Measurements from ENCODE around the gene PCYOX1L. TPM values are rescaled to one million over a fixed set of nuclear protein-coding genes. Genes with fewer than 3 reads are reported as not detected.
A peak's percentile ranks its signal among the peaks of the same experiment; 100 is the strongest.

The PCYOX1L gene
- total and polyA plus RNA-seq, 10 donors: 5.4 to 13.0 (median 7.9) TPM

DNA sequence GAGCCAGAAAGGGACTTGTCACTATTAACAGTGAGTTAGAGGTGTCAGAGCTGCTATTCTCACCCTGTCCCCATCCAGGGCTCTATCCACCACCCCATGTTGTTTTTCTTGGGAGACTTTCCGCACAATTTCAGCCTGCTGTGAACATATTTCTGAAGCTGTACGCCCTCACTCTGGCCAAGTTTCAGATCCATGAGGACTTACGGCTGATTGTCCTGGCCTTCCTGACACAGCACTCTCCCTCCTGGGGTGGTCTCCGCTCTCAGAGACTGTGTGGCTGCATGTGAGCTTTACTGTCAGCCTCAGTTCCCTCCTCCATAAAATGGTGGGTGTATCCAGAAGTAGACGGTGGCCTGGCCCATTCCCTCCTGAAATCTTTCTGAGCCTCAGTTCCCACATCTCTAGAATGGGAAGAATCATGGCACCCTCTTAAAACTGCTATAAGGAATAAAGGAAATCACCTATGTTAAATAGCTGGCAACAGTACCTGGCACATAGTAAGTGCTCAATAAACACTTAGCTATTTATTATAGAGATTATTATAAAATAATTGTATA is 22.1 kb downstream of the PCYOX1L start:
- Histone ChIP-seq H3K4me1 (peaks cover 0 to 28% (median 12%) of the 10 kb centered on the region in 6 donors), H3K36me3 (no peaks in the 10 kb centered on the region), H3K27ac (peak overlapping the region in 2 of 8 donors; percentile 41 to 42), H3K27me3 (replicated peaks in 1 of 7) (peaks cover 0 to 18% (median 0%) of the 10 kb centered on the region in 7 donors), H3K9me3 (no peaks in the 10 kb centered on the region), H3K4me3 (no peak overlapping the region)
- TF ChIP-seq CTCF (IDR thresholded peaks at IDR 0.05 in 8 of 11, conservative IDR thresholded peaks at IDR 0.05 in 3 of 11) (no peak), POLR2A (IDR thresholded peaks at IDR 0.05) (no peak), POLR2AphosphoS5 (IDR thresholded peaks at IDR 0.05) (no peak)
- WGBS, 5 donors: 84 to 96% (median 91%) methylated on average over 5 of the region's 5 CpGs
- DNase-seq: no peak
- intact Hi-C loops (cut with DNase I; ENCODE audit: low total_unique reads): loop anchor here (5.0 kb wide), 1 partner anchor 187 kb away; no protein-coding TSS in a partner anchor

GRCh38 chr5:149380466-149381121 is 22.7 kb downstream of the PCYOX1L start:
- TF ChIP-seq POLR2AphosphoS5 (IDR thresholded peaks at IDR 0.05) (peak; percentile 5 to 30 (median 8)), POLR2A (IDR thresholded peaks at IDR 0.05) (no peak)
- no peak for DNase-seq
- Histone ChIP-seq H3K36me3 (no peaks in the 10 kb centered on the region), H3K4me1 (peaks cover 0 to 28% (median 12%) of the 10 kb centered on the region in 6 donors), H3K4me3 (no peak overlapping the region), H3K27ac (peak overlapping the region in 3 of 8 donors; percentile 24 to 56 (median 41)), H3K9me3 (no peaks in the 10 kb centered on the region), H3K27me3 (replicated peaks in 1 of 7) (peaks cover 0 to 18% (median 0%) of the 10 kb centered on the region in 7 donors)
- intact Hi-C loops (cut with DNase I; ENCODE audit: low total_unique reads): loop anchor here (5.0 kb wide), 1 partner anchor 187 kb away; no protein-coding TSS in a partner anchor
- 80 to 91% (median 84%) methylated on average over 12 to 16 of the region's 16 CpGs for WGBS, 5 donors

DNA sequence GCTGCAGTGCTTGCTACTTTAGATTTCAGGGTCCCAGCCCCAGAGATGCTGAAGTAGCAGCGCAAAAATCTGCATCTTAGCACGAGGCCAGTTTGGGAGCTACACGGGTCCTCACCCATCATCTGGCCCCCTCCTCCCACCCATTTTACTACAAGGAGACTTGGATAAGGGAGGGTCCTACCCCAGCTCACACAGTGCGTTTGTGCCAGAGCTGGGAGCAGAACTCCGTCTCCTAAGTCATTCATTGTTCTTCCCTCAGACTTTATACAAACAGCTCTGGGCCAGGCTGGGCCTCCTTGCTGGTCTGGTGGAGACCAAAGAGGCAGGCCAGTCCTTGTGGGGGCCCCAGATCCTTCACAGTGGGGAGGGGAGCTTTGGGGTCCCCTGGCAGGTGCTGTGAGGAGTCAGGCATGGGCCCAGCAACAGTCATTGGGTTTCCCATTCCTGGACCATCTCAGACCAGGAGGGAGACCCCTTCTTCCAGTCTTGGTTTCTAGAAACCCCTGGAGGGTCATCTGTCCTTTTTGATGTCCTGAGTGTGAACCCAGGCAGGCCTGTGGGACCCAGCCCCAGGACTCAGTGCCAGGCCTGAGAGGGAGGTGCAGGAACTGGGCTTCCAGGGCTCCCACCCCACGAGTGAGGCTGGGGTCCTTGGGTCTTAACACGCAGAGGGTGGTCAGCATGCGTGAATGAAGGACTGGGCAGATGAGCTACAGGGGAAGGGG is 23.6 kb downstream of the PCYOX1L start:
- TF ChIP-seq POLR2A (IDR thresholded peaks at IDR 0.05): no peak
- TF ChIP-seq POLR2AphosphoS5 (IDR thresholded peaks at IDR 0.05): no peak
- TF ChIP-seq CTCF (IDR thresholded peaks at IDR 0.05 in 8 of 11, conservative IDR thresholded peaks at IDR 0.05 in 3 of 11): no peak
- H3K27ac ChIP-seq: peak overlapping the region in 4 of 8 donors; percentile 15 to 56 (median 28)
- H3K4me3 ChIP-seq: peak overlapping the region in 1 of 8 donors; percentile 21
- H3K36me3 ChIP-seq: no peaks in the 10 kb centered on the region
- H3K27me3 ChIP-seq (replicated peaks in 1 of 7): peaks cover 0 to 18% (median 0%) of the 10 kb centered on the region in 7 donors
- DNase-seq: no peak
- H3K9me3 ChIP-seq: no peaks in the 10 kb centered on the region
- intact Hi-C loops (cut with DNase I; ENCODE audit: low total_unique reads): loop anchor here (5.0 kb wide), 1 partner anchor 186 kb away; no protein-coding TSS in a partner anchor
- H3K4me1 ChIP-seq: peaks cover 0 to 34% (median 12%) of the 10 kb centered on the region in 6 donors
- WGBS, 5 donors: 54 to 70% (median 60%) methylated on average over 5 to 8 of the region's 8 CpGs

DNA sequence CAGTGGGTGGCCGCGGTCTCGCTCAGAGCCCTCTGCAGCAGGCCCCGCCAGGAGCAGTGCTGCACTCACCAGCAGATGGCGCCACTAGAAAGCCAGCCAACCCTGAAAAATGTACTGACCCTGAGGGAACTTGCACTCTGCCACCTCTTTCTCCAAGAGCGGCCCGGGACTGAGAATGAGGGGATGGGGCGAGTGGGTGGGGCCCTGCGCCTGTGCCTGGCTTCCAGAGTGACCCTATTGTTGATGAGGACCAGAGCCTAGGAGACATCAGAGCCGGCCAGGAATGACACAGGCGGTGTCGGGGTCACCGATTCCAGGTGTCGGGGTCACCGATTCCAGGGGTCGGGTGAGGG is 24.1 kb downstream of the PCYOX1L start:
- Histone ChIP-seq H3K27ac (peak overlapping the region in 4 of 8 donors; percentile 33 to 56 (median 50)), H3K36me3 (no peaks in the 10 kb centered on the region), H3K4me1 (peaks cover 0 to 34% (median 12%) of the 10 kb centered on the region in 6 donors), H3K9me3 (no peaks in the 10 kb centered on the region), H3K27me3 (replicated peaks in 1 of 7) (peaks cover 0 to 18% (median 0%) of the 10 kb centered on the region in 7 donors), H3K4me3 (peak overlapping the region in 1 of 8 donors; percentile 21)
- intact Hi-C loops (cut with DNase I; ENCODE audit: low total_unique reads): loop anchor here (5.0 kb wide), 1 partner anchor 185 kb away; no protein-coding TSS in a partner anchor
- WGBS, 5 donors: 3 to 44% (median 40%) methylated on average over 5 to 16 of the region's 16 CpGs
- peak; percentile 92 for DNase-seq
- TF ChIP-seq POLR2AphosphoS5 (IDR thresholded peaks at IDR 0.05) (peak; percentile 48 to 61 (median 60)), POLR2A (IDR thresholded peaks at IDR 0.05) (no peak), CTCF (IDR thresholded peaks at IDR 0.05 in 8 of 11, conservative IDR thresholded peaks at IDR 0.05 in 3 of 11) (peak; percentile 78 to 95 (median 89))

Data from spleen (tissue), 11 donors.